A673 (cell line): ENCODE data around the gene FNBP1.

Experiments
- CTCF ChIP-seq: fragments of 300-800, 200-600 bp; sonication (generic); conservative IDR thresholded peaks from 2 replicates; pipeline ENCODE4 v1.5.1; 2017; ENCODE audit warnings: low read depth, mild to moderate bottlenecking, antibody characterized with exemption, low read length, moderate library complexity, mixed read lengths
- EZH2 ChIP-seq: fragments of 200-600 bp; sonication (generic); IDR thresholded peaks from 2 replicates; pipeline ENCODE4 v1.6.1; 2017; ENCODE audit warnings: borderline replicate concordance, low read depth, mild to moderate bottlenecking, mixed read lengths, antibody characterized with exemption, low read length; ENCODE audit not compliant: poor library complexity, severe bottlenecking

GRCh38 chr9:129932303-129933151 is 110.5 kb downstream of the FNBP1 start:
- no peak for TF ChIP-seq EZH2
- no peak for TF ChIP-seq CTCF
